T-helper 2 cell (primary cell): Measurements from ENCODE around the gene EML1.

Experiments used
- DNase-seq, 5 experiments: peaks; one replicate each; pipeline versions ENCODE4 v3.0.0 to v3.0.0-alpha.2; 2012 to 2022

EML1 gene

GRCh38 chr14:99874306-99874705, 81.1 kb downstream of the EML1 start:
- no peak for DNase-seq

DNA sequence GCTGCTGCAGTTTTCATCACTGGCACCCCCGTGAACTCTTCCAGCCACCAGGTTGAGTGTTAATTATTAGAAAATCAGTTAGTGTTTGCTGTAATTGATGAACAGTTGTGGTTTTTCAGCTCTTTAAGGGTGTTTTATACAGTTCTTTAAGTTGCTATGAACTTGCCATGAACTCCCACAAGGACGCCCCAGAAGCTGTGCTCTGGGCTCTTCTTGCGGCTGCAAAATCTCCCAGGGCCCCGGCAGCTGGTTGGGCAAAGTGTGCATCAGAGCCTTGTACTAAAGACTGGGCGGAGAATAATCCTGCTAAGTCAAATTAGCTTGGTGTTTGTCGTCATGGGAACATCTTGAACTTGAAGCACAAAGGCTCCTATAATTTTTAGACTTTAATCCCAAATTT, 82.2 kb downstream of the EML1 start:
- DNase-seq = no peak

DNA sequence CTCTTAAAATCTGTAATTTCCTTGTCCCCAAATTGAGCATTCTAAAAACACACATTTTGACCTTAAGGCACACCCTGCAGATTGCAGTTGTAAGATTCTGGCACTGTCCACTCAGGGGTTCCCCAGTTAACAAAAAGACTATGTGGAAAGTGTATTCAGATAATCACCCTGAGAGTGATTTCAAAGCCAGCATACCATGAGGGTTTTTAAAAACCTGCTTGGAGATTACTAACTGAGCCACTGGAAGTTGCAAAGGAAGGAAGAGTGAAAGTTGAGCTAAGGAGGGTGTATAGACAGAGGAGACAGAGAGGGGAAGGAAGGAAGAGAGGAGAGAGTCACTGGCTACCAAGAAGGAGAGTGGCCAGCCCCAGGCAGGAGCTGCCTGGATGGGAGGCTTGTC, 82.6 kb downstream of the EML1 start:
- no peak for DNase-seq

DNA sequence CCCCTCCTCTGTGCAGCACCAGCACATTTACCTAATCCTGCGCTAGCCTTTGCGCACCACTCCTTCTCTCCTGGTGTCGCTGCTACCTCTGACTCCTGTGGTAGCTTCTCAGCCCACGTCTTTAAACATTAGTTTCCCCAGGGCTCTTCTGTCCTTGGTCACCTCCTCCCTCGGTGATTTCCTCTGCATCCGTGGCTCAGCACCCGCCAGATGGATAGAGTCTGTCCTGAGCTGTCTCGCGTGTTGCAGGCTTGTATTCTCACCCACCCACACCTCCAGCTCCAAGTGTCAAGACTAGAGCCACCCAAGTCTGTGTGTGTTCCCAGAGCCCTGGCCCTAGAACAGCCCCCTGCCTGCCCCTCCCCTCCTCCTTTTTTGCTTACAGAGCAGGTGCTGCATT, 83.2 kb downstream of the EML1 start:
- DNase-seq = no peak

- no peak for DNase-seq
Observed at GRCh38 chr14:99878563-99878962, 85.3 kb downstream of the EML1 start.

- no peak for DNase-seq
Observed at GRCh38 chr14:99879401-99880295, 86.4 kb downstream of the EML1 start.

GRCh38 chr14:99880651-99881420, 87.6 kb downstream of the EML1 start:
- DNase-seq = no peak

GRCh38 chr14:99883866-99884650, 90.8 kb downstream of the EML1 start:
- DNase-seq = no peak

DNA sequence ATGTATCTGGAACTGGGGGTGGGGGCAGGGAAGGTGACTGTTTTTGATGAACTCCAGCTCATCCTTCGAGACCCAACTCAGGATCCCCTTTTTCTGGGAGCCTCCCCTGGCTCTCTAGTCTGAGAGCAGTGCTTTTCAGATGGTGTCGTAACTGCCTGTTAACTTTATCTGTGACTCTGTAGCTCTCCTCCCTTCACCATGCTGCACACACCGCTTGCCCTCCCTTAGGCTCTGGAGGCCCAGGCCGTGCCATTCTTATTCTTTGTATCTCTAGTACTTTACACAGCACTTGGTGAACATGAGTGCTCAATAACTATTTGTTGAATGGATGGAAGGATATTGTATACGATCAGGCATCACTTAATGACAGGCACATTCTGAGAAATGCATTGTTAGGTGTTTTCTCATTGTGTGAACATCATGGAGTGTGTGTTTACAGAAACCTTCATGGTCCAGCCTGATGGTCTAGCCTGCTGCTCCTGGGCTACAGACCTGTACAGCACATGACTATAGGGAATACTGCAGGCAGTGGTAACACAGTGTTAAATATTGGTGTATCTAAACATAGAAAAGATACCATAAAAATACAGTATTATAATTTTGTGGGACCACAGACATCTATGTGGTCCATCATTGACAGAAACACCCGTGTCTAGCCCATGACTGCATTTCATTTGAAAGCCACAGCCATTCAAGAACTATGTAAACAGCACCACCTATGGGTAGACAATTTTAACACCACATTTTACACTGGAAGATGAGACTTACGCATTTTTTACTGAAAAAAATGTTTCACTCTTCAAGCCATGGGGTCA, 91.8 kb downstream of the EML1 start:
- DNase-seq = peak in 2 of 5 experiments; percentile 18 to 54

DNA sequence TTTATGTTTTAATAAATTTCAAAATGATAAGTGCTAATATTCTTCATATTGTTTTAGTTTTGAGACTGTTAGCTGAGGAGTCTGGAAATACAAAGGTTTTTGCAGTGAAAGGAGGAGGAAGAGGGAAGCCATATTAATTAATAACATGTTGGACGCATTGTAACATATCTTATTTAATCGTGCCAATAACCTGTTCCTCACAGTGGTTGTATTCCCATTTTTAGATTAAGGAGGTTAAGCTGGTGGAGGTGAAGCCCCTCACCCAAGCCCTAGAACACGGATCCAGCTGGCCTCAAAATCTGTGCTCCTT, 92.4 kb downstream of the EML1 start:
- DNase-seq = no peak

DNA sequence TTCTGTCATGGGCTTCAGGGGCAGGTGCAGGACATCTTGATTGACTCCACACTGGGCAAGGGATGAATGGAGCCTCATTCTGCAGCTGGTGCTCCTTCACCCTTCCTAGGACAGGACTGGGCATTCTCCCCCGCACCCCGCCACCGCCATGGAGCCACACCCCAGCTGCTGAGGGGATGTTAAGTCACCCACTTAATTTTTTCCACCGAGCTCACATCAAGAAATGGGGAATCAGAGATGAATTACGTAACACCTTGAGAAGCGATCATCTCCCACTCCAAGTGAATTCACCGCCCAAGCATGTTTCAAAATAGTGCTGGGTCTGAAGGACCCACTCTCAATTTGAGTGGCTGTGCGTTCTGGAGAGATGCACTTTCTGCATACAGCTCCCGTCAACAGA, 94.2 kb downstream of the EML1 start:
- DNase-seq = no peak

GRCh38 chr14:99888149-99888548, 94.9 kb downstream of the EML1 start:
- DNase-seq = no peak

GRCh38 chr14:99889268-99889667, 96.1 kb downstream of the EML1 start:
- no peak for DNase-seq

DNA sequence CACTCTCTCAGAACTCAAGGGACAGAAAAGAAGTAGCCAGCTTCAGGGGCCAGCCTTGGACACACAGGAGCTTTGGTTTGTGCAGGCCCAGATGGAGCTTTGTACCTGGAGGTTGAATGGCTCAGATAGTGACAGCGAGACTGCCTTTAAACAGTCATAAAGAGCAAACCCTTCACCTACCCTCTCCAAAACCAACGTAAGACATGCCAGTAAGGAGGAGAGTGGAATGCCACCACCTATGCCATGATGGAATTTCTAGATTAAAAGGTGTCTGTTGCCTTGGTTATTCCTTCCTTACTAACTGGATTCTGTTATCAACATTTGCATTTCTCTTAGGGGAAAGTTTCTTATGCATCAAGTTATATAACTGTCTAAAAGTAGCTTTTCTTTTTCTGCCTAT, 98.1 kb downstream of the EML1 start:
- no peak for DNase-seq

GRCh38 chr14:99891900-99892299, 98.7 kb downstream of the EML1 start:
- DNase-seq = peak in 1 of 5 experiments; percentile 30

DNA sequence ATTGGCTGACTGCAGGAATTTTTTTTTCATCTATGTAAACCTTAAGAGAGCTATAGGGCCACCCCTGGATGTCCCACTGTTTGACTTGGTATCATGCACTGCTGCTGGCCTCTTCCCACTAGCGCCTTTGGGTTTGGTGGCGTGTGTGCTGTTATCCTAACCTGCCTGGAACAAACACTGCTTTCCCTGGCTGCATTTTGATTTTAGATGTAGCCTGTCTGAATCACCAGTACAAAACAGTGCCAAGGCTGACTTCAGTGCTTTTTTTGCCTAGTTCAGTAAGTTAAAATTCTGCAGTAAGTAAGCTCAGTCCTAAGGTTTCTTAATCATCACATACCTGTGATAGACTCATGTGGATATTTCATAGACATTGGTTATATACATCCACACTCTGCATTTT, 99.2 kb downstream of the EML1 start:
- DNase-seq = no peak

GRCh38 chr14:99896361-99896760, 103.1 kb downstream of the EML1 start:
- DNase-seq = no peak

GRCh38 chr14:99899578-99900178, 106.5 kb downstream of the EML1 start:
- DNase-seq = peak in 1 of 5 experiments; percentile 19

- DNase-seq = no peak
Observed at GRCh38 chr14:99902925-99903324, 109.7 kb downstream of the EML1 start.

- no peak for DNase-seq
Observed at GRCh38 chr14:99904506-99904905, 111.3 kb downstream of the EML1 start.

DNA sequence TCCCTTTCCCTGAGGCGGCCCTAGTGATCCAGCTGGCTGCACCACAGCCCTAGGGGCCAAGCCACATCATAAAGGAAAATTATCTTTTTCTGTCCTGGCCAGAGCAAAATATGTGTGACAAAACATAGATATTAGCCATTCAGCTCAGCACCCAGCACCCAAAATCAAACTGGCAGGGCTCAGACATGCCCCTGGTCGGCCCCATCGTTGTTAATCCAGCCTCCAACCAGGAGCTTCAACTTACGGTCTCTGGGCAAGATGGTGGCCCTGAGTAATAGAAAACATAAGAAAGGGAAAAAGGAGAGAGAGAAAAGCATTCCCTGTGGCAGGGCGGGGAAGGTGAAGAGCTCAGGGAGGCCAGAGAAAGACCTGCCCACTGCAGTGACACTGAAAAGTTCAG, 111.9 kb downstream of the EML1 start:
- DNase-seq = no peak
